ENCODE results near the gene GATD1.

Gene GATD1

DNA sequence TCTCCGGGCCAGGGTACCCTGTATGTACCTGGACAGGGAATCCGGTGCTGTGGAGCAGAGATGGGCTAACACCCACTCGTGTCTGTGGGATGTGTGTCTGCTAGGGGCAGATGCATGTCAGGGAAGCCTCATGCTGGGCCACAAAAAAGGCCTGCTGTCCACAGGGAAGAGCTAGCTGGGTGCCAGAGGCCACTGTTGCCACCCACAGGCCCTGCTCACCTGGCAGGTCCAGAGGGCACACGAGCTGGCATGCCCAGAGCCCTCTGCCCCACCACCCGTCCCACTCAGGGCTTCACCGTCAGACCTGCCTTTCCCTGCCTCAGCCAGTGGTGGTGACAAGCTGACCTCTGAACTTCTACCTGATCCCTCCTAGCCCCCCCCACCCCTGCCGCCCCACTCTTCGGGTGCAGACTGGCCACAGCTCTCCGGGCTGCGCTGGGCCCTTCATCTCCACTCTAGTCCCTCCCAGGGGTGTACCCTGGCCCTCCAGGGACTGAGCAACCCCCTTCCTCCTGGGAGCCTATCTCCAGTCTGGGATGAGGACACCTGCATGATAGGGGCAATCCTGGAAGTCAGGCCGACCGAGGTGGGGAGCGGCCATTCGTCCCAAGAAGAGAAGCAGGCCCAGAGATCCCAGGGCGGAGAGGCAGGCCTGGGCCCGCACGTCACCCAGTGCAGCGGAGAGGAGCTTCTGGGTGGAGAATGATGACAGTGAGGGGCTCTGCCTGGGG is 19.4 kb upstream of the GATD1 start:
- Histone ChIP-seq H3K27me3 (ENCODE audit: low read depth, low read length) (no peaks in the 10 kb centered on the region), H3K9ac (ENCODE audit: low read length) (peak overlapping the region; percentile 90), H4K20me1 (ENCODE audit: insufficient read depth, low read length) (peaks cover 4% of the 10 kb centered on the region; the same call in 1 of the 2 replicates), H3K79me2 (ENCODE audit: low read length) (peaks cover 34% of the 10 kb centered on the region), H3K4me1 (ENCODE audit: low read length) (peaks cover 14% of the 10 kb centered on the region), H3K36me3 (replicated peaks; ENCODE audit: low read depth, low read length) (peaks cover 3% of the 10 kb centered on the region), H3K27ac (ENCODE audit: low read length) (peak overlapping the region; percentile 78), H2AFZ (ENCODE audit: low read depth, low read length) (no peak overlapping the region), H3K4me3 (ENCODE audit: low read length) (peak overlapping the region; percentile 92), H3K4me2 (ENCODE audit: low read length) (peak overlapping the region; percentile 98), H3K9me3 (ENCODE audit: insufficient read depth, low read length) (no peaks in the 10 kb centered on the region)
- TF ChIP-seq, protein P1, sequence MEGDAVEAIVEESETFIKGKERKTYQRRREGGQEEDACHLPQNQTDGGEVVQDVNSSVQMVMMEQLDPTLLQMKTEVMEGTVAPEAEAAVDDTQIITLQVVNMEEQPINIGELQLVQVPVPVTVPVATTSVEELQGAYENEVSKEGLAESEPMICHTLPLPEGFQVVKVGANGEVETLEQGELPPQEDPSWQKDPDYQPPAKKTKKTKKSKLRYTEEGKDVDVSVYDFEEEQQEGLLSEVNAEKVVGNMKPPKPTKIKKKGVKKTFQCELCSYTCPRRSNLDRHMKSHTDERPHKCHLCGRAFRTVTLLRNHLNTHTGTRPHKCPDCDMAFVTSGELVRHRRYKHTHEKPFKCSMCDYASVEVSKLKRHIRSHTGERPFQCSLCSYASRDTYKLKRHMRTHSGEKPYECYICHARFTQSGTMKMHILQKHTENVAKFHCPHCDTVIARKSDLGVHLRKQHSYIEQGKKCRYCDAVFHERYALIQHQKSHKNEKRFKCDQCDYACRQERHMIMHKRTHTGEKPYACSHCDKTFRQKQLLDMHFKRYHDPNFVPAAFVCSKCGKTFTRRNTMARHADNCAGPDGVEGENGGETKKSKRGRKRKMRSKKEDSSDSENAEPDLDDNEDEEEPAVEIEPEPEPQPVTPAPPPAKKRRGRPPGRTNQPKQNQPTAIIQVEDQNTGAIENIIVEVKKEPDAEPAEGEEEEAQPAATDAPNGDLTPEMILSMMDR (IDR thresholded peaks at IDR 0.05; ENCODE audit: low read depth, low read length) = no peak
- TF ChIP-seq EZH2phosphoT487 (IDR thresholded peaks at IDR 0.05; ENCODE audit: low read depth) = no peak

DNA sequence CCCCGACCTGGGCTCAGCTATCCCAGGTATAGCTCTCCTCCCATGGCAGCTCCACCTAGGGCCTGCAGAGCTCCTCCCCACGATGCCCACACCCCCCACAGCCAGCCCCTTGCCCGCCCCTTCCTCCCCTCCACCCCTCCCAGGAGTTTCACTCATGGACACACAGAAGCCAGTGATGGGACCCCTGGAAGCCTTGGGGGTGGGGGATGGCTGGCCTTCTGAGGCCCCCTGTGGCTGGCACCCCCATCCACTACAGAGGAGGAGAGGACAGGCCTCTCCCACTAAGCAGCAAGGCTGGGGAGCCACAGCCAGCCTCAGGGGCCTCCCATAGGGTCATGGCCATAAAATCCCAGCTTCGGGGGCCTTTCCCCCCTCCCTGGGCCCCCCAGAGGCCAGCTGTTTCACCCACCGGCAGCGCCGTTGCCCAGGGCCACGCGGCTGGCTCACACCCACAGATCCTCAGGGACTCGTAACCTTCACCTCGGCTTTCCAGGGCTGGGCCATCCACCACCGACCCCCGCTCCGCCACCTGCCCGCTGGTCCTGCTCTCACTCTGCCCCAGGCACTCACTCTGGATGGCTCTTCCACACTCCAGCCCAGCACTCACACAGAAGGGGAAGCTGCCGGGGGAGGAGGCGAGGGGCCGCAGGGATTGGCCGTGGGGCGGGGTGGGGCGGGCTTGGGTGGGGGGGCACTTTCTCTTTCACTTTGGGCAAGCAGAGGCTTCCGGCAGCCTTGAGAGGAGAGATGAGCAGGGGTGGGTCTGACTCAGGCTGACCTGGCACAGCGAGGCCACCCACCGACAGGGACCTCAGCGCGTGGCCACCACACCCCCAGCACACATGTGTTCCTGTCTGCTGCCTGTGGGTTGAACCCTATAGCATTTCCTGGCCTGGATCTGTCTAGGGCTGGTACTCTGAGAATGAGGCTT is 18.6 kb upstream of the GATD1 start:
- H3K36me3 ChIP-seq (replicated peaks; ENCODE audit: low read depth, low read length) = peaks cover 3% of the 10 kb centered on the region
- H3K27ac ChIP-seq (ENCODE audit: low read length) = peak overlapping the region; percentile 78
- H4K20me1 ChIP-seq (ENCODE audit: insufficient read depth, low read length) = peaks cover 6% of the 10 kb centered on the region; the same call in 1 of the 2 replicates

GRCh38 chr11:794766-795633 is 17.7 kb upstream of the GATD1 start:
- Histone ChIP-seq H4K20me1 (ENCODE audit: insufficient read depth, low read length) (peaks cover 11% of the 10 kb centered on the region; the same call in 1 of the 2 replicates), H3K27me3 (ENCODE audit: low read depth, low read length) (no peaks in the 10 kb centered on the region), H3K4me3 (ENCODE audit: low read length) (peak overlapping the region; percentile 92), H3K9ac (ENCODE audit: low read length) (peak overlapping the region; percentile 87), H3K4me2 (ENCODE audit: low read length) (peak overlapping the region; percentile 98), H3K79me2 (ENCODE audit: low read length) (peaks cover 34% of the 10 kb centered on the region), H3K4me1 (ENCODE audit: low read length) (peaks cover 14% of the 10 kb centered on the region), H2AFZ (ENCODE audit: low read depth, low read length) (no peak overlapping the region), H3K27ac (ENCODE audit: low read length) (peak overlapping the region; percentile 60), H3K36me3 (replicated peaks; ENCODE audit: low read depth, low read length) (peaks cover 3% of the 10 kb centered on the region), H3K9me3 (ENCODE audit: insufficient read depth, low read length) (no peaks in the 10 kb centered on the region)
- no peak for TF ChIP-seq EZH2phosphoT487 (IDR thresholded peaks at IDR 0.05; ENCODE audit: low read depth)
- TF ChIP-seq, protein P1 (IDR thresholded peaks at IDR 0.05; ENCODE audit: low read depth, low read length) = no peak

More for the DNA sequence above, 18.6 kb upstream of the GATD1 start:
- peaks cover 34% of the 10 kb centered on the region for H3K79me2 ChIP-seq (ENCODE audit: low read length)
- H3K9ac ChIP-seq (ENCODE audit: low read length) = peak overlapping the region; percentile 90
- peak overlapping the region; percentile 98 for H3K4me2 ChIP-seq (ENCODE audit: low read length)
- no peaks in the 10 kb centered on the region for H3K9me3 ChIP-seq (ENCODE audit: insufficient read depth, low read length)
- H2AFZ ChIP-seq (ENCODE audit: low read depth, low read length) = no peak overlapping the region
- peaks cover 14% of the 10 kb centered on the region for H3K4me1 ChIP-seq (ENCODE audit: low read length)
- TF ChIP-seq, protein P1 (IDR thresholded peaks at IDR 0.05; ENCODE audit: low read depth, low read length) = no peak
- no peak for TF ChIP-seq EZH2phosphoT487 (IDR thresholded peaks at IDR 0.05; ENCODE audit: low read depth)
- no peaks in the 10 kb centered on the region for H3K27me3 ChIP-seq (ENCODE audit: low read depth, low read length)
- H3K4me3 ChIP-seq (ENCODE audit: low read length) = peak overlapping the region; percentile 92
